GM12892 (cell line): ENCODE data around the gene ATP2A3.

Source experiments
- POLR2A ChIP-seq: IDR thresholded peaks from 2 replicates; pipeline ENCODE4 v1.6.1; 2011; ENCODE audit warnings: low read depth, low read length, control low read depth
- POLR2AphosphoS5 ChIP-seq: IDR thresholded peaks from 2 replicates; pipeline ENCODE4 v1.6.1; 2011; ENCODE audit warnings: low read depth, low read length, control low read depth

DNA sequence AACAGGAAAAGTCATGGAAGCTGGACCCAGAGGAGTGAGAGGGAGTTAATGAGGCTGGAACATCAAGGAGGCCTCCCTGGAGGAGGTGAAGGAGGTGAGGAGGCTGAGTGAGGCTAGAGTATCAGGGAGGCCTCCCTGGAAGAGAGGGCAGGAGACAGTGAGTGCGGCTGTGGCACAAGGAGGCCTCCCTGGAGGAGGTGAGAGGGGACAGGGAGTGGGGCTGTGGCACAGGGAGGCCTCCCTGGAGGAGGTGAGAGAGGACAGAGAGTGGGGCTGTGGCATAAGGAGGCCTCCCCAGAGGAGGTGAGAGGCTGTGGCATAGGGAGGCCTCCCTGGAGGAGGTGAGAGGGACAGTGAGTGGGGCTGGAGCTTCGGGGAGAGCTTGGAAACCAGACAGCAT lies 76.8 kb downstream of the ATP2A3 start:
- TF ChIP-seq POLR2A (no peak), POLR2AphosphoS5 (no peak)
